Activated gamma-delta T cell (primary cell): ENCODE measurements around the gene NOL4L.

Experiments used
- DNase-seq: peaks from one replicate; lab custom pipeline; 2025; lab: John Stamatoyannopoulos, UW
- total RNA-seq, 2 donors: gene quantifications; one replicate each; lab custom pipeline; 2026; lab: John Stamatoyannopoulos, UW

NOL4L gene, protein sequence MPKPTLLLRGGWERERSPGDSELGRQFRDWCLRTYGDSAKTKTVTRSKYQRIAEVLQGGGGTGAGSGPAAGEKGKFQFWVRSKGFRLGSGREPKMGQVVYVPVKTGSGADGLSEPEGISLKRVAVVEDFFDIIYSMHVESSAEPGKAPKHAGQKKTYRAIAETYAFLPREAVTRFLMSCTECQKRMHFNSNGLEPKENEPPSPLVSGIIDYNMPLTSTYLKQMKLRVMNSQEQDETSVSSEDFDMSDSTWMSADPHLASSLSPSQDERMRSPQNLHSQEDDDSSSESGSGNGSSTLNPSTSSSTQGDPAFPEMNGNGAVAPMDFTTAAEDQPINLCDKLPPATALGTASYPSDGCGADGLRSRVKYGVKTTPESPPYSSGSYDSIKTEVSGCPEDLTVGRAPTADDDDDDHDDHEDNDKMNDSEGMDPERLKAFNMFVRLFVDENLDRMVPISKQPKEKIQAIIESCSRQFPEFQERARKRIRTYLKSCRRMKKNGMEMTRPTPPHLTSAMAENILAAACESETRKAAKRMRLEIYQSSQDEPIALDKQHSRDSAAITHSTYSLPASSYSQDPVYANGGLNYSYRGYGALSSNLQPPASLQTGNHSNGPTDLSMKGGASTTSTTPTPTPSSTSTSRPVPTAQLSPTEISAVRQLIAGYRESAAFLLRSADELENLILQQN
- 65.2 to 87.0 reads per million in 2 donors for total RNA-seq

DNA sequence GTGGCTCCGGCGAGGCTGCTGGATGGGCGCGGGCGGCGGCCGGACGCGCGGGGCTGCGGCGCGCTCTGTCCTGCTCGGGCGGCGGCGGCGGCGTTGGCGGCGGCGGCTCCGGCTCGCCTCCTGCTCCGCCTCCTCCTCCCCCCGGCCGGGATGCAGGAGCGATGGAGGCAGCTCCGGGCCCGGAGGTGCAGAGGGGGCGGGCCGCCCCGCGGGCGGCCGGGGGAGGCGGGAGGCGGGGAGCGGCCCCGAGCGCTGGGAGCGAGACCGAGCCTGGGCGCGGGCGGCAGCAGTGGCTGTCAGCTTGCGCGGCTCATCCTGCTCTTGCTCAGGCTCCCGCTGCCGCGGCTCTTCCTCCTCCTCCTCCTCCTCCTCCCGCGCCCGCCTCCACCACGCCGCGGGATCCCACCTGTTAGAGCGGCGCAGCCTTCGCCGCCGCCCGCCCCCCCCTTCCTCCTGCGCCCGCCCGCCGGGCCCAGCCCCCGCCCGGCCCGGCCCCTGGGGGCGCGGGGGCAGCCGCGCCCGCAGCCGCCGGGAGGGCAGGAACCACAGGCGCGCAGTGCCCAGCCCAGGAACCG lies at the start of gene NOL4L:
Gene NOL4L (minus strand): TSS at position 323 of the 575 bp plus-strand sequence. CDS start 443 bp downstream, outside the sequence.
- peak; percentile 34 for DNase-seq

DNA sequence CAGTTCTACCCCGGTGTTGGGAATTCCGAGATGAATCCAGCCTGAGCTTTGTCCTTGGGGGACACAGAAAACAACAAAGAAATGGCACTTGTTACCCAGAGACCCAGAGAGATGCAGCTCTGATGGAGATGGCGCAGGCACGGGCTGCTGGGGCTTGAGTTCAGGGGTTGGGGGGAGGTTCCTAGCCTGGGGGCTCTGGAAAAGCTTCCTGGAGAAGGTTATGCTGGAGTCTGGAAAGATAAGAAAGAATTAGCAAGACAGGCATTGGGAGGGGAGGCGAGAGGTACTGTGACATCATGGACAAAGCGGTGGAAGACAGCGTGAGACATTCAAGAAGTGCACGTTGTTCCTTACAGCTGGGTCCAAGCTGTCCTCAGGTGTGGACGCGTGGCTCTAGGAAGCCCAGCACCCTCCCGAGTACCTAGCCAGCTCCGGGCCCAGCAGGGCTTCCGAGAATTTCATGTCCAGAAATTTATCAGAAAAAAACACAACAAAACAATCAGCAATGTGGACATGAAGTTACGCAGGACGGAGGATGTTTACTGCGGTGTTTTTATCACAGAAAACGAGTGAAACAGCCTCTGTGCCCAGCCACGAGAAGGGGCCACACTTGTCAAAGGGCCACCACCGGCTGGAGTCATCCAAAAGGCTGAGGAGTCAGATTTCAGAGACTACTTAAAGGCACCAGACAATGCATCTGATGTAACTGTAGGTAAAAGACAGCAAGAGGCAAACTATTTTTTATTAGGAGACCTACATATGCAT lies 49.1 kb upstream of the NOL4L start:
- no peak for DNase-seq

DNA sequence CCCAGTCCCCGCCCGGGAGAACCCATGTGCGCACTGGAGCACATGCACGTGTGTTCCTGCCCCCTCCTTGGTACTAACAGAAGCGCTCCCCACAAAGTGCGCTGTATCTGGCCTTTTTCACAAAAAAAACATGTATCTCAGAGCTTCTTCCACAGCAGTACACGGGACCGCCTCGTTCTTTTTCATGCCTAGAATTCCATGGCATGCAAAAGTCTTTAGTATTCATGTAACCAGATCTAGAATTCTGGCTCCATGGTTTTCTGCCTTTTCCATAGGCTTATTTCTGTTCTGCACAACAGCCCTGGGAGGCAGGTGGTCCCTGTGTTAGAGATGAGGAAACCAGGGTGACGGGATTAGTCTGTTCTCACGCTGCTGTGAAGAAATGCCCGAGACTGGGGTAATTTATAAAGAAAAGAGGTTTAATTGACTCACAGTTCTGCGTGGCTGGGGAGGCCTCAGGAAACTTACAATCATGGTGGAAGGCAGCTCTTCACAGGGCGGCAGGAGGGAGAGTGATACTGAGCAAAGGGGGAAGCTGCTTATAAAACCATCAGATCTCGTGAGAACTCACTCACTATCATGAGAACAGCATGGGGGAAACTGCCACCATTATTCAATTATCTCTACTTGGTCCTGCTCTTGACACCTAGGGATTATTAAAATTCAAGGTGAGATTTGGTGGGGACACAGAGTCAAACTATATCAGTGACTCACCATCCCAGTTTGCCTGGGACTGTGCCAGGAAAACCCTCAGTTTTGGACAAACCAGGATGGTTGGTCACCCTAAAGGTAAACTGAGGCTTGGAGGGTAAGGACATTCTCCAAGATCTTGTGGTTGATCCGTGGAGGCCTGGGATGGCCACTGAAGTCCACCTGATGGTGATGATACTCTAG lies 47.6 kb upstream of the NOL4L start:
- no peak for DNase-seq

DNA sequence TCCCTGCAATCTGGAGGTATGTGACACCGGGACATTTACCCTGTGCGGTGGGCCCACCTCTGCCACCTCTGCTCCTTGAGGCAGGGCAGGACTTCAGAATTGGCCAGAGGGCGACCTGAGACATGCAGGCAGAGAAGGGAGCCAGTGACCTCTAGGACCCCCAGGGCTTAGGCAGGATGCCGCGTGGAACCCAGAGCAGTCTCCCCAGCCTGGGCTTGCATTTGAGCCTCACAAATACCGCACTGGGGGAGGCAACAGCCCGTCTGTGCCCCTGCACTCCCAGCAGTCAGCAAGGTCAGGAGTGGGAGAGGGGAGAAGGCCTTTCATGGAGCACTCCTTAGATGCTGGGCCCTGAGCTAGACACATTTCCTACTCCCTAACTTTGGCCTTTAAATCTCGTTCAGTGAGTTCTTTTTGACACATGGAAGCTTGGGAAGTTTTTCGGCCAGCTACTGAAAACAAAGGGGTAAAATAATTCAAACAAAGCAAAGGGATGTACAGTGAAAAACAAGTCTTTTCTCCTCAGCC lies 46.9 kb upstream of the NOL4L start:
- no peak for DNase-seq

DNA sequence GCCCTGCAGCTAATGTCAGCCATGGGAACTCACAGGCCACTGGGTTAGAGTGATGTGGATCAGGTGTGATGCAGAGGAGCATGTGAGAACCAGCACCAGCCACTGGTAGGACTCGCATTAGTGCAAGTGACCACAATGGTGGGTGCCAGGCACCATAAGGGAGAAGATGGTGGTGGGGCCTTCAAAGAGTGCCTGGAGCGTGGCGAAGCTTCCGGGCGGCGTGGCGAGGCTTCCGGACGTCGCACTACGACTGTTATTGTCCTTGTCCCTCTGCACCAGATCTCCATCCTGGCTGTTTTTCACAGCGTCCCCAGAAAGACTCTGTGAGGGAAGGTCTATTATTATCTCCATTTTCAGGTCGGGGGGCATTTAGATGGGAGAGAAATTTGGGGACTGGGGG lies 44.7 kb upstream of the NOL4L start:
- DNase-seq = no peak

DNA sequence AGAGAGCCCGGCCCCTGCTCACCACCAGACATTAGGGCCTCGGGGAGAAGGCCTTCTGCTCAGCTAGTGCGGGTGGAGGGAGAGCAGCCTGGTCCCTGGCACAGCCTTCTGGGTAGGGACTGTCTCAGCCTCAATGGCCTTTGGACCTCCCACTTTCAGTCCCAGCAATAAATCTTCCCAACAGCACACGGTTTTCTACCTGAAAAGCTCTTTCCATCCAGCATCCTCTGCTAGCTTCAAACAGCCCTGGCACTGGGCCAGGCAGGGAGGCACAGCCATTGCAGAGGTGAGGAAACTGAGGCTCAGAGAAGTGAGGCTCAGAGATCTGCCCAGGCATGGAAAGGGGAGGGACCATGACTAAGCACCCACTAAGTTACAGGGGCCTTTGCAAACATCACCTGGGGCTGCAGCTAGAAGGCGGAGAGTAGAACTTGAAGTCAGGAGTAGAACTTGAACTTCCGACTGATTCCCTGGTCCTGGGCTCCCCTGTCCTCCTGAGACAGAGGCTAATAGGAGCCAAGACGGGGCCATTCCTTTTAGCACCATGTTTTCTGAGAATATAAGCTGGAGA lies 43.9 kb upstream of the NOL4L start:
- no peak for DNase-seq

DNA sequence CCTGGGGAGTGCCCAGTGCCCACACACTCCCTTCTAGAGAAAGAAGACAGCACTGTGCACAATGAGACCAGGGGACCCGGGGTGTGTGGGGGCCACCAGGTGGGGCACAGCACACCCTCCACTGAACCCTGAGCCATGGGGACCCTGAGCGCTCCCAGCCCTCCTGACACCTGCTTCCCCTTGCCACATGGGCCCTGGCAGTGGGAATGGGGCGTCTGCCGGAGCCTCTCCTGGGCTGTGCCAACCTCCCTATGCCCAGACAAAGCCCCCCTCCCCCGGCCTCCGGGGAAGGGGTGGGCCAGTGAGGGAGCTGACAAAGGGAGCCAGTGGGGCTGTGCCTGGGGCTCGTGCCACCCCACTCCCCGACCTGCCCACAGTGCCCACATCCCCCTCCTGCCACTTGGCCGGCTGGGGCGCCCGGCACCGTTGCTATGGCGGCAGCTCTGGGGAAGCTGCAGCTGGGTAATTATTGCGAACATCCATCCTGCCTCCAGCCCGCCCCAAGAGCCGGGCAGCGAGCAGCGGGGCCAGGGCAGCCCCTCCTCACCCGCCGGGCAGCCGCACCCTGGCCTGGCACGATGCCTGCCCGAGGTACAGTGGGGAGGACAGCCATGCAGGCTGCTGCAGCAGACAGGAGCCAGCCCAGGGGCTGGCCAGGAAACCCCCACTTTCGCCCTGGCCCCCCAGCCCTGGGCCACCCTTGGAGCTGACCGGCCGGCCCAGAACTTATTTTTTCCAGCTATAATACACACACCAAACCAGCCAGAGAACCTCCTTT lies 41.9 kb upstream of the NOL4L start:
- DNase-seq = no peak

DNA sequence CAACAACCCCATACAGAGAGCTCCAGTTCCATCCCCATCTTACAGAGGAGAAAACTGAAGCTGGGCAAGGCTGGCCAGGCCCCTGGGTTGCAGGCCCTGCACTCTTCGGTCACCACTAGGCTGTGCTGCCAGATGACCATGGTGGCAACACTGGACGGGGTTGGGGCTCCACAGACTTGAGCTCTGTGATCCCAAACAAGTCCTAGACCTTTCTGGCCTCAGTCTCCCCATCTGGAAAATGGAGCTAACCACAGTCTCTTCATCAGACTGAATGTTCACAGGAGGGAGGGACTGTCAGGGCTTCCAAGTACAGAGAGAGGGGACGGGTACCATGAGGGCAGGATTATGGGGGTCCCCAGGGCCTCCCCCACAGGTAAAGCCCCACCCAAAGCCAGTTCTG lies 41.3 kb upstream of the NOL4L start:
- no peak for DNase-seq

DNA sequence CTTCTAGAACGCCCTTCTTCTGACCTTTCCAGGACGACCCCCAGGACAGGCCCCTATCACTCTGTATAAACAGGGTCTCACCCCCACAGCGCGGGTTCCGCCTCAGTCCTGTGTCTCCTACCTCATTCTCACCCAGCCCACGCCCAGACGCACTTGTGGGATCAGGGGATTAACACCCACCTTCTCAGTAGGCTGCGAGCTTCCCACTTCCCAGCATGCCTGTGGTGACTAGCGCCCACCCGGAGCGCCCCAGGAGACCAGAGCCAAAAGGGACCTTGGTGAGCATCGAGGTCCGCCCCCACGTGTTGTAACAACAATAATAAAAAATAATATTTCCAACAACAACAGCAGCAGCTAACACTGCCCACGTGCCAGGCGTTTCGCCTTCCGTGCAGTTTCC lies 40.9 kb upstream of the NOL4L start:
- no peak for DNase-seq

DNA sequence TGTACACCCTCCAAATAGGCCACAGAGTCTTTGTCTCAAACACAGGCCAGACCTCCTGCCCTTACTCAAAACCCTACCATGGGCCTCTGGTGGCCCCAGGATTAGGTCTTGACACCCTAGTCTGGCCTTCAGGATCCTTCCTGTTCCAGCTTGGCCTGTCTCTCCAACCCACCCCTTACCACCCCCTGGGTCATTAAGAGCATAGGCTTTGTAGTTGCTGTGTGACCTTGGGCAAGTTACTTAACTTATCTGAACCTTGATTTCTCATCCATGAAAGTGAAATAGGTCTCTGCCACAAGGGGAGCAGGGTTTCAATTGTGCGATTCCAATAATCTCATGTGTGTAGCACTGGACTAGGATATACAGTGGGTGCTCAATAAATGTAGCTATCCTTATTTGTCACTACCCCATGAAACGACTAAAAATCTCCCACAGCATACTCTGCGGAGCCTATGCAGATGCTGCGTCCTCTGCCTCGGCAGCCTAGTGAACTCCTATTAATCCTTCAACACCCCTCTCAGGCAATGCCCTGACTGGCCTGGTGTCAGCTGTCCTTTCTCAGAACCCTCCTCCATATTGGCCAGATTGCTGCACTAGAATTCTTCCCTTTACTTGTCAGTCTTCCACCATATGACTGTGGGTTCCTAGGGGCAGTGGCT lies 39.7 kb upstream of the NOL4L start:
- no peak for DNase-seq

DNA sequence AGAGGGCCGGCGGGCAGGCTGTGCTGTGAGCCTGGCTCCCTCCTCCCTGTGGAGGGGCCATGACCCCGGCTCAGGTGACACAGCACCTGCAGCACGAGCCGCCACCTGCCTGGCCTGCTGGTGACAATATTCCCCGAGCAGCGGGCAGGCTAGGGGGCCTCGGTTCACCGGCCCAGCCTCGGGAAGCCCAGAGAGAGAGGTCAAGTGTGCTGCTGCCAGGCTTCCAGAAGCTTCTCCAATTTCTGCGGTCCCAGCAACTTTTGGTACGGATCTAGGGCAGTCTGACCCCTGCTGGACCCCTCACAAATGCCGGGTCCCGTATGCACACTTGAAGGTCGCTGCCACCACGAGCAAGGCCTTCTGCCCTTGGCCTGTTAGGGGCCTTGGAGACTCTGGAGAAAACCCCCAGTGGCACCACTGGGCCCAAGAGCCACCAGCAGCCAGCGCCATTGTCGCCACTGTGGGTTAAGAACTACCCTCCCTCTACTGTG lies 38.6 kb upstream of the NOL4L start:
- no peak for DNase-seq

DNA sequence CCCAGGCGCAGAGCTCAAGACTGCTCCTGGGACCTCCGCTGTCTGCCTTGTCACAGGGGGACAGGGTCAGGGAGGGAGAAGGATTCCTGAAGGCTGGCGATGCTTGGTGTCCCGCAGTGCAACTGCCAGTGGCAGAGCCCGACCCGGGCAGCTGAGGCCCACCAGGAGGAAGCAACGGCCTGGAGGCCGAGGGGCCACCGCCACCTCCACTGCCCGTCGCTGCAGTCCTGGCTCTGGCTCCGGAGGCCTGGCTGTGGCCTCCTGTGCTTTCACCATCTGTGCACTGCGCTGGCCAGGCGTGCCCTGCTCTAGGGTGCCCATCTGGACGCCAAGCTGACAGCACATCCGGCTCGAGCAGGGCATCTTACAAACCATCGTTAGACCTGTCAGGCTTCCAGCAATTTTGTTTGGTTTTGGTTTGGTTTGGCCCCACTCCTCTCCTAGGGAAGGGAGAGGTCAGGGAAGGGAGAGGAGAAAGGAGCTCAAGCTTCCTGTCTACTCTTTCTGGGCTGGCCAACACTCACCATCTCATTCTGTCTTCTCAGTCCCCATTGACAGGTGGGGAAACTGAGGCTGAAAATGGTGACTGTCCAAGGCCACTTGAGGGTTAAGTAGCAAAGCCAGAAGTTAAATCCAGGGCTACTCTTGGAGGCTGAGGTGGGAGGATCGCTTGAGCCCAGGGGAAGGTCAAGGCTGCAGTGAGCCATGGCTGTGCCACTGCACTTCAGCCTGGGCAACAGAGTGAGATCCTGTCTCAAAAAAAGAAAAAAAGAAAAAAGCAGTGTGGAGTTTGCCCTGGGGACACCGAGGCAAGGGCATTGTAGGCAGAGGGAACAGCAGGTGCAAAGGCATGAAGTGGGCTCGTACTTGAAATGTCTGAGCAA lies 37.7 kb upstream of the NOL4L start:
- no peak for DNase-seq

DNA sequence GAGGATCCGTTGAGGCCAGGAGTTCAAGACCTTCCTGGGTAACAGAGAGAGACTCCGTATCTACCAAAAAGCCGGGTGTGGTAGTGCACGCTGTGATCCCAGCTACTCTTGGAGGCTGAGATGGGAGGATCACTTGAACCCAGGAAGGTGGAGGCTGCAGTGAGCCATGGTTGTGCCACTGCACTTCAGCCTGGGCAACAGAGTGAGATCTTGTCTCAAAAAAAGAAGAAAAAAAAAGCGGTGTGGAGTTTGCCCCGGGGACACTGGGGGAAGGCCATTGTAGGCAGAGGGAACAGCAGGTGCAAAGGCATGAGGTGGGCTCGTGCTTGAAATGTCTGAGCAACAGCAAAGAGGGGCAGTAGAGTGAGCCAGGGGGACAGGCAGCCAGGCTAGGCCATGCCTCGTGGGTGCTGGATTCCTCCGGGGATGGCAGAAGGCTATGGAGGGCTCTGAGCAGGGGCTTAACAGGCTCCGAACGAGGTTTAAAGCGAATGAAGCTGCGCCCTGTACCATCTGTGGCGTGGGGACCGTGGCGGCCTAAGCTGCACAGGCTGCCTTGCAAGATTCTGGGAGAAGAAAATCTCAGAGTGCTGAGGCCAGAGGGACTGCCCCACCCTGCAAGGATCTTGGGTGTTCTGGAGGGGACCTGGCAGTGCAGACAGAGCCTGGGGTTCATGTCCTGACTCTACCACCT lies 36.9 kb upstream of the NOL4L start:
- DNase-seq = no peak

DNA sequence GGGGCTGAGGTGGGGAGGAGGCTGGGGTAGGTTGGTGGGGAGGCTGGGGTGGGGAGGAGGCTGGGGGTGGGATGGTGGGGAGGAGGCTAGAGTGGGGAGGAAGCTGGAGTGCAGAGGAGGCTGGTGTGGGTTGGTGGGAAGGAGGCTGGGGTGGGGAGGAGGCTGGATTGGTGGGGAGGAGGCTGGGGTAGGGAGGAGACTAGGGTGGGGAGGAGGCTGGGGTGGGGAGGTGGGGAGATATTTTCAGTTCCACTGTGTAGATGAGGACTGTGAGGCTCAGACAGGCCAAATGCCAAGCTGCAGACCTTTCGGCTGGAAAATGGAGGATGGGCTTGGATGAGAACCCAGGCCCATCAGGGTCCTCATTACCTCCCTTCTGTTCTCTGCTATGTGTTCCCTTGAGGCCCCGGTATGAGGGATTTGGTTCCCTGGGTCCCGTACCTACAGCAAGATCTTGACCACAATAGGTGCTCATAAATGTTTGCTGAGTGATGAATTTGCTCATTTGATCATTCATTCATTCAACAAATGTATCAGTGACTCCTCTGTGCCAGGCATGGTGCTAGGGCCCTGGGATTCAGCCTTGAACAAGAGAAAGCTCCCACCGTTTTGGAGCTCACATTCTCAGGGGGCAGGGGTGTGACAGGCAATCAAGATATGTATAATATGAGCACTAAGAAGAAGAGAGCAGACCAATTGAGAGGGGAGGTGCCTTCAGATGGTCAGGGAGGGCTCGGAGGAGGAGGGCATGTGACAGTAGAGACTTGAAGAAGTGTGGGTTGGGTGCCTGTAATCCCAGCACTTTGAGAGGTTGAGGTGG lies 36.1 kb upstream of the NOL4L start:
- no peak for DNase-seq

DNA sequence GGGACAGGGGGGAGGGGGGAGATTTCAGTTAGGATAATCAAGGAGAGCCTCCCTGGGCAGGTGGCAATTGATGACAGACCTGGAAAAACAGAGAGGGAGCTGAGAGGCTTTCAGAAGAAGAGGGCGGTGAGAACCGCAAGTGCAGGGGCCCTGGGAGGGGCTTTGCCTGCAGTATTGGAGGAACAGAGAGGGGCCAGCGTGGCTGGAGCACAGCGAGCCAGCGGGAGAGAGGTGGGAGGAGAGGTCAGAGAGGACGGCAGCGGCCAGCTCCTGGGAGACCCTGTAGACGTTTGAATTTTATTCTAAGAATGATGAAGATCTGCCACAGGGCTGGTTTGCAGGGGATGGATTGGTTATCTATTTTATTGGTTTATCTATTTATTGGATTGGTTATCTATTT lies 34.5 kb upstream of the NOL4L start:
- DNase-seq = no peak

DNA sequence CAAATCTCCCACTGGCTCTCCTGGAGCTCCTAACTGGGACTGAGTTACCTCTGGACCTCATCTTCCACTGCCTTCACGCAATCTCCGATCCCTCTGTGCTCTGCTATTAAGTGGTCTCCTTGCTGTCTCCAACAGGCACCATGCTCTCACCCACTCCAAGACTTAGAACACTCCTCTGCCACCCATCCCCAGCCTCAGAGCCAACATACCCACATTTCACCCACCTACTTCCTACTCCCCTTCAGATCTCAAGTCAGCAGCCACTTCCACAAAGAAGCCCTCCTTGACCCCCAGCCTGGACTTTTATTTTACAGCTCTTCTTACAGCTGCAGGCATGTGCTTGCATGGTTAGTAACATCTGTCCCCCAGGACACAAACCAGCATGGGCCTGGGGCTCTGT lies 29.6 kb upstream of the NOL4L start:
- no peak for DNase-seq

DNA sequence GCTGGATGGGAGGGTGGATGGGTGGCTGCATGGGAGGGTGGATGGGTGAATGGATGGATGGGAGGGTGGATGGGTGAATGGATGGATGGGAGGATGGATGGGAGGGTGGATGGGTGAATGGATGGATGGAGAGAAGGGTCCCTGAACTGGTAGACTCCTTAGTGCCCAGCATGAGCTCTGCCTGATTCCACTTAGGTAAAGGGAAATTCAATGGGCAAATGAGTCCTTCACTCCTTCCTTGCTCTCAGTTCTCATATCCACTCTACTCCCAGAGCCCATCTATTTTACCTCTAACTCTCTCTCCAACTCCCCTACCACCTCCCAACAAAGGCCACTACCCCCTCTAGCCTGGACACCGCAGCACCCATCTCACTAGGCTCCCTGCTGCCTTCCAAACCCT lies 29.2 kb upstream of the NOL4L start:
- no peak for DNase-seq
